GM18861 (cell line): ENCODE measurements around the gene CHURC1.

Experiments used
- ATAC-seq: cut with Tn5 transposase; IDR thresholded peaks from one replicate; pipeline ENCODE4 v1.9.1; 2021; ENCODE audit not compliant: unreplicated experiment

Gene CHURC1

GRCh38 chr14:64937821-64938193, 23.6 kb downstream of the CHURC1 start:
- no peak for ATAC-seq

GRCh38 chr14:64938972-64939816, 24.9 kb downstream of the CHURC1 start:
- no peak for ATAC-seq

GRCh38 chr14:64939817-64940190, 25.5 kb downstream of the CHURC1 start:
- ATAC-seq = no peak

- ATAC-seq = no peak
Measured at GRCh38 chr14:64940336-64940910, 26.2 kb downstream of the CHURC1 start.

GRCh38 chr14:64942531-64943111, 28.4 kb downstream of the CHURC1 start, which contains the start of gene GPX2:
GPX2 (minus strand) TSS chr14:64942745; CDS start chr14:64942726, 19 bp downstream.
- no peak for ATAC-seq

GRCh38 chr14:64943556-64943955, 29.3 kb downstream of the CHURC1 start:
- no peak for ATAC-seq

- ATAC-seq = no peak
Measured at GRCh38 chr14:64944041-64944440, 29.8 kb downstream of the CHURC1 start.

GRCh38 chr14:64944861-64945260, 30.6 kb downstream of the CHURC1 start:
- ATAC-seq = no peak

- no peak for ATAC-seq
Measured at GRCh38 chr14:64945431-64946178, 31.4 kb downstream of the CHURC1 start.

- ATAC-seq = no peak
Measured at GRCh38 chr14:64946310-64947045, 32.2 kb downstream of the CHURC1 start.

- no peak for ATAC-seq
Measured at GRCh38 chr14:64947710-64948611, 33.7 kb downstream of the CHURC1 start.

- no peak for ATAC-seq
Measured at GRCh38 chr14:64948612-64949210, 34.5 kb downstream of the CHURC1 start.

GRCh38 chr14:64950889-64951288, 36.6 kb downstream of the CHURC1 start:
- no peak for ATAC-seq

- no peak for ATAC-seq
Measured at GRCh38 chr14:64951291-64951690, 37.0 kb downstream of the CHURC1 start.

- no peak for ATAC-seq
Measured at GRCh38 chr14:64951724-64952123, 37.5 kb downstream of the CHURC1 start.

- ATAC-seq = no peak
Measured at GRCh38 chr14:64952598-64953309, 38.5 kb downstream of the CHURC1 start.

GRCh38 chr14:64953310-64953654, 39.0 kb downstream of the CHURC1 start:
- no peak for ATAC-seq

GRCh38 chr14:64953661-64954060, 39.4 kb downstream of the CHURC1 start:
- ATAC-seq = no peak
